GM23248 (cell line): ENCODE results near the gene ALK.

ENCODE experiments used
- EZH2 ChIP-seq: fragments of 200-600 bp; sonication (generic); IDR thresholded peaks from 2 replicates; pipeline ENCODE4 v1.6.1; 2018; ENCODE audit warnings: antibody characterized with exemption, mild to moderate bottlenecking; ENCODE audit not compliant: insufficient read depth, poor library complexity, severe bottlenecking
- EZH2phosphoT487 ChIP-seq: fragments of 200-600 bp; sonication (generic); IDR thresholded peaks from 2 replicates; pipeline ENCODE4 v1.6.1; 2018; ENCODE audit warnings: antibody characterized with exemption, moderate library complexity, mild to moderate bottlenecking, low read depth; ENCODE audit not compliant: insufficient read depth

DNA sequence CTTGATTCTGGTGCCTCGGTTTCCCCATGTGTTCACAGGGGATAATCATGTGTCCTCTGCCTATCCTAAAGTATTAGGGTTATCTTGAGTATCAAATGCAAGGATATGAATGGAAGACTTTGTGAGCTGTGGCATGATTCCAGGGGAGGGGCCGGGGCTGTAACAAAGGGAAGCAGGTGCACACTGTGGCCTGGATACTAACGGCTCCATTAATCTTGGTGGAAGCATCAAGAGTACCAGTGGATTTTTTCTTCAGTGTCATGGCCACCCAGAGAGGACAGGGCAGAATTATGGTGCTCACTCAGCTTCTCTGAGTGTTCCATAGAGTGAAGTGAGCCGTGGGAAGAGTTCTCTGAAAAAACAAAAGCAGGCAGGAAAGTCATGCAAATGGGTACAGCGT is 320.1 kb downstream of the ALK start:
- TF ChIP-seq EZH2phosphoT487 (no peak), EZH2 (no peak)
